Fibroblast of the aortic adventitia (primary cell): ENCODE measurements around the gene PPP5C. TPM values are rescaled to one million over a fixed set of nuclear protein-coding genes. Genes with fewer than 3 reads are reported as not detected.
A peak's percentile ranks its signal among the peaks of the same experiment; 100 is the strongest.

ENCODE experiments used
- DNase-seq: peaks from one replicate; pipeline ENCODE4 v3.0.0-alpha.2; 2010; ENCODE audit warnings: low read depth
- H3K4me3 ChIP-seq: 2 replicates; pipeline ENCODE4 v1.5.1; 2011; ENCODE audit warnings: low read depth, mild to moderate bottlenecking, control low read depth, low read length, moderate library complexity
- CTCF ChIP-seq: IDR thresholded peaks from 2 replicates; pipeline ENCODE4 v1.5.1; 2011; ENCODE audit warnings: mild to moderate bottlenecking, low read length, control low read depth, inconsistent platforms; ENCODE audit not compliant: insufficient read depth
- total RNA-seq: library from RNA; depleted of rRNA; stranded (reverse); fragments of >200 nt; gene quantifications from 2 replicates; pipeline ENCODE4 v1.2.3, GENCODE V29; 2012; ENCODE audit warnings: low replicate concordance

The PPP5C gene
- total RNA-seq, 1 donor: 52.4 TPM

- no peak overlapping the region for H3K4me3 ChIP-seq
- no peak for DNase-seq
- no peak for TF ChIP-seq CTCF
These were observed 55.8 kb downstream of the PPP5C start for GRCh38 chr19:46402725-46403124.

GRCh38 chr19:46404055-46404752 is 57.3 kb downstream of the PPP5C start:
- H3K4me3 ChIP-seq: peak overlapping the region; percentile 51
- peak; percentile 59 for DNase-seq

GRCh38 chr19:46404753-46405468 is 58.0 kb downstream of the PPP5C start:
- TF ChIP-seq CTCF: peak; percentile 32
- DNase-seq: peak; percentile 47
- H3K4me3 ChIP-seq: no peak overlapping the region

More at GRCh38 chr19:46404055-46404752, 57.3 kb downstream of the PPP5C start:
- TF ChIP-seq CTCF: peak; percentile 31

- no peak for TF ChIP-seq CTCF
- no peak for DNase-seq
- H3K4me3 ChIP-seq: no peak overlapping the region
These were observed 60.1 kb downstream of the PPP5C start for GRCh38 chr19:46406976-46407375.

- peak overlapping the region; percentile 17 for H3K4me3 ChIP-seq
- no peak for DNase-seq
These were observed 61.2 kb downstream of the PPP5C start for GRCh38 chr19:46407856-46408663.

GRCh38 chr19:46408664-46409039 is 61.8 kb downstream of the PPP5C start:
- DNase-seq: peak; percentile 63
- TF ChIP-seq CTCF: no peak
- H3K4me3 ChIP-seq: peak overlapping the region; percentile 17

More at GRCh38 chr19:46407856-46408663, 61.2 kb downstream of the PPP5C start:
- TF ChIP-seq CTCF: no peak
